ENCODE results near the gene SUCLG2.

- TF ChIP-seq CTCF (IDR thresholded peaks at IDR 0.05) (no peak), POLR2A (IDR thresholded peaks at IDR 0.05) (no peak)
Observed at GRCh38 chr3:67526246-67526645, 128.2 kb downstream of the SUCLG2 start.

Data from body of pancreas (tissue), 4 donors.